Measurements from ENCODE around the gene COL6A1.

Gene COL6A1

GRCh38 chr21:45996311-45997204 lies 15.0 kb downstream of the COL6A1 start:
- Mint-ChIP-seq H3K36me3 (ENCODE audit: low read depth) (no peaks in the 10 kb centered on the region), H3K9me3 (no peaks in the 10 kb centered on the region), H3K27ac (no peak overlapping the region), H3K4me1 (ENCODE audit: low read depth) (no peaks in the 10 kb centered on the region), H3K27me3 (no peaks in the 10 kb centered on the region), H3K4me3 (no peak overlapping the region)
- peak; percentile 16 for DNase-seq

DNA sequence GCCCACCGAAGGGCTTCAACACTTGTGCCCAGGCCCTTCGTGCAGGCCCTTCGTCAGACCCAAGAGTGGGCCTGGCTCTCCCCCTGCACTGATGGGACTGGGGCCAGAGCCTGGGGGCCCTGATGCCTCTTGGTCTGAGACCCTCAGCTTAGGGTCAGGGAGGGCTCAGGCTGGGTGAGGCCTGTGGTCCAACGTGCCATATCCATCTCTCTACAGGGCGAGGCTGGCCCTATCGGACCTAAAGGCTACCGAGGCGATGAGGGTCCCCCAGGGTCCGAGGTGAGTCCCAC lies 15.6 kb downstream of the COL6A1 start:
- H3K9me3 Mint-ChIP-seq: no peaks in the 10 kb centered on the region
- no peak for DNase-seq
- H3K36me3 Mint-ChIP-seq (ENCODE audit: low read depth): no peaks in the 10 kb centered on the region
- H3K4me3 Mint-ChIP-seq: no peak overlapping the region
- H3K27ac Mint-ChIP-seq: no peak overlapping the region
- no peaks in the 10 kb centered on the region for H3K27me3 Mint-ChIP-seq
- no peaks in the 10 kb centered on the region for H3K4me1 Mint-ChIP-seq (ENCODE audit: low read depth)

DNA sequence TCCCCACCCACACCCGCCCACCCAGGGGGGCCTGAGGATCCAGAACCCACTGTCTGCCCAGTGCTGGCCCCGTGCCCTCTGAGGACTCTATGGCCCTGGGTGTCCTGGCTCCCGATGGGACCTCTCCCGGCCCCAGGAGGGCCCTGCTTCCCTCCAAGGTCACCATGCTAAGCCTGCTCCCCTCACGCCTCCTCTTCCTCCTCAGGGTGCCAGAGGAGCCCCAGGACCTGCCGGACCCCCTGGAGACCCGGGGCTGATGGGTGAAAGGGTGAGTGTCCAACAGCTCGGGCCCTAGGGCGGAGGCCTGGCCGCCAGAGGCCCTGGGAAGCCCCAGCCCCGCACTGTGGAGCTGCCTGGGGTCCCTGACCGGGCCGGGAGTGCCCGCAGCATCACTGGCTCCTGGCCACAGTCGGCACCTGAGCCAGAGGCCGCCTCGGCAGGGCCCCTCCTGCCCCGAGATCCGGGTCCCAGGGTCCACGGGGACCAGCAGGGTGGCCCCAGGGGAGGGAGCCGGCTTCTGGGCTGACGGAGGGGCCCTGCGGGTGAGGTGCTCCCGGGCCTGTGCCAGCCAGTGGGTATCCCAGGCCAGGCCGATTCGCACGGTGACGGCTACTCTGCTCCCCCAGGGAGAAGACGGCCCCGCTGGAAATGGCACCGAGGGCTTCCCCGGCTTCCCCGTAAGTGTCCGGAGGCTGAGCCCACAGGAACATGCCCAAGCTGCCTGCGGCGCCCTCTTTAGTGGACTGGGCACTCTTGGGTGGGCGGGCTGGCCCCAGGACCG lies 16.1 kb downstream of the COL6A1 start:
- Mint-ChIP-seq H3K4me1 (ENCODE audit: low read depth) (no peaks in the 10 kb centered on the region), H3K27ac (no peak overlapping the region), H3K36me3 (ENCODE audit: low read depth) (no peaks in the 10 kb centered on the region), H3K9me3 (no peaks in the 10 kb centered on the region), H3K4me3 (no peak overlapping the region), H3K27me3 (no peaks in the 10 kb centered on the region)
- DNase-seq: peak; percentile 13

DNA sequence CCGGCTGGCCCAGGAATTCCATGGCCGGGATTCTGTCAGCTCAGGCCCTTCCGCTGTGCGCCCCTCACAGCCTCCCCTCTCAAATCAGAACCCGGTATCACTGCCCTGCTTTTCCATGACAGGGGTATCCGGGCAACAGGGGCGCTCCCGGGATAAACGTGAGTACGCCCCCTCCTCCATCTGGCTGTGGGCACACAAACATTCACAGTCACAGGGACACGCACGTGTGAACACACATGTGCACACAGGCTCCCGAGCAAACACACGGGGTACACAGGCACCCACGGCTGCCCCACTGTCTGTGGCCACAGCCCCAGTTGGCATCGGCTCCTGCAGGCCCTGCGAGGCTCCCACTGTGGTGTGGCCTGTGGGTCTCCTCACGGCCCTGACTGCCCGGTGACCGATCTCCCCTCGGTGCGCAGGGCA lies 16.7 kb downstream of the COL6A1 start:
- Mint-ChIP-seq H3K4me1 (ENCODE audit: low read depth) (no peaks in the 10 kb centered on the region), H3K36me3 (ENCODE audit: low read depth) (no peaks in the 10 kb centered on the region), H3K4me3 (no peak overlapping the region), H3K27ac (no peak overlapping the region), H3K27me3 (no peaks in the 10 kb centered on the region), H3K9me3 (no peaks in the 10 kb centered on the region)
- peak; percentile 17 for DNase-seq

DNA sequence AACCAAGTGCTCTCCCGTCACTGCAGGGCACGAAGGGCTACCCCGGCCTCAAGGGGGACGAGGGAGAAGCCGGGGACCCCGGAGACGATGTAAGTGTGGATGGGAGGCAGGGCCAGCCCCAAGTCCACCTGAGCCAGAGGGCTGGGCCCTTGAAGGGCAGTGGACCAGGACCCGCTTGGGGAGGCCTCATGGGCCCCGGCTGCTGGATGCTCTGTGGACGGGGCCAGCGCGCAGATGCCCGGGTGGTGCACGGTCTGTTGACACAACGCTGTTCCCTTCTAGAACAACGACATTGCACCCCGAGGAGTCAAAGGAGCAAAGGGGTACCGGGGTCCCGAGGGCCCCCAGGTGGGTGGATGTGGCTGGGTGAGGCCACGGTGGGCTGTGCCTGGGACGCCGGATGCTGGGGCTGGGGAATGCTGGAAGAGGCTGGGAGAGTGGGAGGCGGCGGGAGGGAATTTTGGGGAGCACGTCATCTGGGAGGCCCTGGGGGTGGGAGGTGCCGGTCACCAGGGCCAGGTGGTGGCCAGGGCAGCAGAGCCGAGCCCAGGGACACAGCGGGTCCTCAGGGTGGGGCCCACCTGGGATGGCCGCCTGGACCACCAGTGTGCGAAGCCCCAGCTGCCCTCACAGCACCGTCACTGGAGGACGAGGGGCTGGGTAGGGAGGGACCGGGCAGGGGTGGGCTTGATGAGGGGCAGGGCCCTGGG lies 17.5 kb downstream of the COL6A1 start:
- Mint-ChIP-seq H3K4me1 (ENCODE audit: low read depth) (no peaks in the 10 kb centered on the region), H3K27ac (no peak overlapping the region)

DNA sequence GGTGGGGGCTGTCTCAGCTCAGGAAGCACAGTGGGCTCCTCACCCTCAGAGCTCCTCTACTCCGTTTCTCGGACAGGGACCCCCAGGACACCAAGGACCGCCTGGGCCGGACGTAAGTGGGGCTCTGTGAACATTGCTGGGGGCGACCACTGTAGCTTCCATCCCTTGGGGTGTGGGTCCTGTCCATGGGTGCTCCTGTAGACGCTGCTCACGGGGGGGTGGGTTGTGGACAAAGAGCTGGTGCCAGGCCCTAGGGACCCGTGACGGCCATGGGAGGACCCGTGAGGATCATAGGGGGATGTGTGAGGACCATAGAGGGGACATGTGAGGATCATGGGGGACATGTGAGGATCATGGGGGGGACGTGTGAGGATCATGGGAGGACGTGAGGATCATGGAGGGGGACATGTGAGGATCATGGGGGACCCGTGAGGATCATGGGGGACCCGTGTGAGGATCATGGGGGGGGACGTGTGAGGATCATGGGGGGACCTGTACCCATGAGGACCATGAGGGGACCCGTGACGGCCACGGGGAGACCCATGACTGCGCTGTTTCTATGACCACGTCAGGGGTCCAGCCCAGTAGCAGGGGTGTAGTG lies 18.1 kb downstream of the COL6A1 start:
- Mint-ChIP-seq H3K36me3 (ENCODE audit: low read depth) (no peaks in the 10 kb centered on the region), H3K4me1 (ENCODE audit: low read depth) (no peaks in the 10 kb centered on the region), H3K9me3 (no peaks in the 10 kb centered on the region), H3K27ac (no peak overlapping the region), H3K27me3 (no peaks in the 10 kb centered on the region), H3K4me3 (no peak overlapping the region)
- DNase-seq: no peak

More for the DNA sequence above, 17.5 kb downstream of the COL6A1 start:
- Mint-ChIP-seq H3K4me3 (no peak overlapping the region), H3K9me3 (no peaks in the 10 kb centered on the region), H3K36me3 (ENCODE audit: low read depth) (no peaks in the 10 kb centered on the region), H3K27me3 (no peaks in the 10 kb centered on the region)
- DNase-seq: peak; percentile 13

GRCh38 chr21:46000182-46000730 lies 18.7 kb downstream of the COL6A1 start:
- no peaks in the 10 kb centered on the region for H3K9me3 Mint-ChIP-seq
- H3K27ac Mint-ChIP-seq: no peak overlapping the region
- no peaks in the 10 kb centered on the region for H3K27me3 Mint-ChIP-seq
- H3K4me1 Mint-ChIP-seq (ENCODE audit: low read depth): no peaks in the 10 kb centered on the region
- H3K36me3 Mint-ChIP-seq (ENCODE audit: low read depth): no peaks in the 10 kb centered on the region
- H3K4me3 Mint-ChIP-seq: no peak overlapping the region
- DNase-seq: peak; percentile 19

DNA sequence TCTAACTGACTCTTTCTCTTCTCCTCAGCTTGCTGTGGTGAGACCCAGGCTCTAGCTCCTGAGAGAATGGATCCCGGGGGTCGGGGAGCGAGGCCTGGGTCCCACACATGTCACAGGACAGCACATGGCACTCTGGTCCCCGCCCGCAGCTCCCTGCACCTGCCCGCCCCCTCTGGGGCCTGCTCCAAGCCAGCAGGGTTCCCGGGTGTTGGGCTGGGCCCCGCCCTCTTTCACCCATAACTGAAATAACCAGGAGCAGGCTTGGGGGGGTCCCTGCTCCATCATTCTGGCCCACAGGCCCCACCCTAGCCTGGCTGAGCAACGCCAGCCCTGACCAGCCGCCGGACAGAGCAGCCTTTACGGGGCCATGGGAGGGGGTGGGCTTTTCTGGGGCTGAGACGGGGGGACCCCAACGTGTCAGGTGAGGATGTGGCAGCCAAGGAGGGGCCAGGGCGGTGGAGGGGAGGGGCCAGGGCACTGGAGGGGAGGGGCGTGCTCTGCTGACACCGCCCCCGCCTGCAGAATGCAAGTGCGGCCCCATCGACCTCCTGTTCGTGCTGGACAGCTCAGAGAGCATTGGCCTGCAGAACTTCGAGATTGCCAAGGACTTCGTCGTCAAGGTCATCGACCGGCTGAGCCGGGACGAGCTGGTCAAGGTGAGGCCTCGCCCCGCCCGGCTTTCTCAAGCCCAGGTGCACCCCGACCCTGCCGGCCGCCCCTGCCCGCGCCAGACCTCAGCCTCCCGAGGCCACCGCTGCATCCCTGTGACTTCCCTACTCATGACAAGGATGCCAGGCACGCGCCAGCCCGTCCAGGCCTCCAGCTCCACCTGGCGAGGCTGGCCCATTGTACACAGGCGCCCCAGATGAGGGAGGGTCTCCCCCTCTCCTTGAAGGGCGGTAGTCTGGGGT lies 19.4 kb downstream of the COL6A1 start:
- Mint-ChIP-seq H3K36me3 (ENCODE audit: low read depth) (no peaks in the 10 kb centered on the region), H3K27ac (no peak overlapping the region), H3K27me3 (no peaks in the 10 kb centered on the region), H3K4me3 (no peak overlapping the region), H3K9me3 (no peaks in the 10 kb centered on the region), H3K4me1 (ENCODE audit: low read depth) (no peaks in the 10 kb centered on the region)
- DNase-seq: peak; percentile 26

DNA sequence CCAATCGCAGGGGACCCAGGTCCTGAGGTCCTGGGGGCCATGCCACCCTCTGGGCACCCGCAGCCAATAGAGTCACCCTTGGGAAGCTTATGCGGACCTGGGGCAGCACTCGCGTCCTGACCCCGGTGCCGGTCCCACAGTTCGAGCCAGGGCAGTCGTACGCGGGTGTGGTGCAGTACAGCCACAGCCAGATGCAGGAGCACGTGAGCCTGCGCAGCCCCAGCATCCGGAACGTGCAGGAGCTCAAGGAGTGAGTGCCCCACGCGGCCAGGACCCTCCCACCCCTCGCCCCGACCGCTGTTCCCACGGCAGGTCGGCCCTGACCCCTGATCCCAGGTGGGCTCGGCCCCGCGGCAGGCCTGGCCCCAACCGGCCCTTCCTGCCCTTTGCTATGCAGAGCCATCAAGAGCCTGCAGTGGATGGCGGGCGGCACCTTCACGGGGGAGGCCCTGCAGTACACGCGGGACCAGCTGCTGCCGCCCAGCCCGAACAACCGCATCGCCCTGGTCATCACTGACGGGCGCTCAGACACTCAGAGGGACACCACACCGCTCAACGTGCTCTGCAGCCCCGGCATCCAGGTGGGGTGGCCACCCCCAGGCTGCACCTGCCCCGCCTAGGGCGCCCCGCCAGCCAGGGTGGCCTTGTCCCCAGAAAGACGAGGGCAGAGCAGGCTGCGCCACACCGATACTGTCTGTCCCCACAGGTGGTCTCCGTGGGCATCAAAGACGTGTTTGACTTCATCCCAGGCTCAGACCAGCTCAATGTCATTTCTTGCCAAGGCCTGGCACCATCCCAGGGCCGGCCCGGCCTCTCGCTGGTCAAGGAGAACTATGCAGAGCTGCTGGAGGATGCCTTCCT lies 20.5 kb downstream of the COL6A1 start:
- Mint-ChIP-seq H3K27me3 (no peaks in the 10 kb centered on the region), H3K9me3 (no peaks in the 10 kb centered on the region), H3K4me1 (ENCODE audit: low read depth) (no peaks in the 10 kb centered on the region), H3K36me3 (ENCODE audit: low read depth) (no peaks in the 10 kb centered on the region), H3K27ac (no peak overlapping the region), H3K4me3 (no peak overlapping the region)
- DNase-seq: peak; percentile 20

DNA sequence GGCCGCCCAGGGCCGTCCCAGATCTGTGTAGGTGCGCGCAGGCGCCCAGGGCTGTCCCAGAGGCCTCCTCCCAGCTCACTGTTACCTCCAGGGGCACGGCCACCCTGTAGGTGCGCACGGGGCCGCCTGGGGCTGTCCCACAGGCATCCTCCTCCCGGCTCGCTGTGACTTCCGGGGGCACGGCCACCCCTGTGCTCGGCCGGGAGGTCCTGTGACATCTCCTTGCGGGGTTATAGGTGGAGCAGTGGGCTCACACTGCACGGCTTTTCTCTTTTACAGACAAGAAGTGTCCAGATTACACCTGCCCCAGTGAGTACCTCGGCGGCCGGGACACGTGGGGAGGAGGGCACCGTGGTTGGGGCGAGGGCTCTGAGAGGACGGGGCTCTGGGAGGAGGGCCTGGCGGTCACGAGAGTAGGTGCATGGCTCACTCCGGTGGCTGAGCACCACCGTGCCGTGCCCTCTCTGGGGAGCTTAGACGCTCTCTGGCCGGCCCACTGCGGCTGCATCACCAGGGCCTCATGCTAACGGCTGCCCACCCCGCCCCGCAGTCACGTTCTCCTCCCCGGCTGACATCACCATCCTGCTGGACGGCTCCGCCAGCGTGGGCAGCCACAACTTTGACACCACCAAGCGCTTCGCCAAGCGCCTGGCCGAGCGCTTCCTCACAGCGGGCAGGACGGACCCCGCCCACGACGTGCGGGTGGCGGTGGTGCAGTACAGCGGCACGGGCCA lies 21.4 kb downstream of the COL6A1 start:
- no peaks in the 10 kb centered on the region for H3K9me3 Mint-ChIP-seq
- H3K36me3 Mint-ChIP-seq (ENCODE audit: low read depth): no peaks in the 10 kb centered on the region
- H3K4me1 Mint-ChIP-seq (ENCODE audit: low read depth): no peaks in the 10 kb centered on the region
- no peak overlapping the region for H3K27ac Mint-ChIP-seq
- H3K4me3 Mint-ChIP-seq: no peak overlapping the region
- peak; percentile 14 for DNase-seq
- H3K27me3 Mint-ChIP-seq: no peaks in the 10 kb centered on the region

DNA sequence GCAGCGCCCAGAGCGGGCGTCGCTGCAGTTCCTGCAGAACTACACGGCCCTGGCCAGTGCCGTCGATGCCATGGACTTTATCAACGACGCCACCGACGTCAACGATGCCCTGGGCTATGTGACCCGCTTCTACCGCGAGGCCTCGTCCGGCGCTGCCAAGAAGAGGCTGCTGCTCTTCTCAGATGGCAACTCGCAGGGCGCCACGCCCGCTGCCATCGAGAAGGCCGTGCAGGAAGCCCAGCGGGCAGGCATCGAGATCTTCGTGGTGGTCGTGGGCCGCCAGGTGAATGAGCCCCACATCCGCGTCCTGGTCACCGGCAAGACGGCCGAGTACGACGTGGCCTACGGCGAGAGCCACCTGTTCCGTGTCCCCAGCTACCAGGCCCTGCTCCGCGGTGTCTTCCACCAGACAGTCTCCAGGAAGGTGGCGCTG lies 22.0 kb downstream of the COL6A1 start:
- Mint-ChIP-seq H3K27me3 (no peaks in the 10 kb centered on the region), H3K4me1 (ENCODE audit: low read depth) (no peaks in the 10 kb centered on the region), H3K27ac (no peak overlapping the region), H3K9me3 (peaks cover 5% of the 10 kb centered on the region), H3K36me3 (ENCODE audit: low read depth) (no peaks in the 10 kb centered on the region), H3K4me3 (no peak overlapping the region)
- no peak for DNase-seq

- H3K27ac Mint-ChIP-seq: no peak overlapping the region
- no peak for DNase-seq
Measured at GRCh38 chr21:46004168-46004861, 22.7 kb downstream of the COL6A1 start.

More at GRCh38 chr21:46004168-46004861, 22.7 kb downstream of the COL6A1 start:
- Mint-ChIP-seq H3K4me3 (no peak overlapping the region), H3K9me3 (peaks cover 7% of the 10 kb centered on the region), H3K4me1 (ENCODE audit: low read depth) (no peaks in the 10 kb centered on the region), H3K27me3 (no peaks in the 10 kb centered on the region), H3K36me3 (ENCODE audit: low read depth) (no peaks in the 10 kb centered on the region)

All from activated T-cell treated with anti-CD3 and anti-CD28 coated beads, Interleukin-2, amount 50 U/mL, for 24 hours (primary cell).